ENCODE measurements around the gene FBXO22. TPM values are rescaled to one million over a fixed set of nuclear protein-coding genes. Genes with fewer than 3 reads are reported as not detected.

The FBXO22 gene
- total and polyA plus RNA-seq, 2 of the 13 experiments (the other 11 are each of a cell fraction or from before 2014, with no cell fraction given): 45.7 to 112 TPM

- TF ChIP-seq ZNF562 (CRISPR knock-in tag; IDR thresholded peaks at IDR 0.05; ENCODE audit: borderline replicate concordance): no peak
- TF ChIP-seq FOXO1 (CRISPR knock-in tag; IDR thresholded peaks at IDR 0.05): no peak
- TF ChIP-seq ADNP (CRISPR knock-in tag; IDR thresholded peaks at IDR 0.05): no peak
- TF ChIP-seq ZSCAN5A (CRISPR knock-in tag; IDR thresholded peaks at IDR 0.05; ENCODE audit: borderline replicate concordance): no peak
- TF ChIP-seq TFE3 (CRISPR knock-in tag; IDR thresholded peaks at IDR 0.05): no peak
- TF ChIP-seq ATF7-NPFF (CRISPR knock-in tag; IDR thresholded peaks at IDR 0.05; ENCODE audit: low read depth): no peak
- TF ChIP-seq EP300 (IDR thresholded peaks at IDR 0.05; ENCODE audit: low read depth in 2 of 2, low read length in 2 of 2): no peak
- no peak for TF ChIP-seq EP300 (CRISPR knock-in tag; IDR thresholded peaks at IDR 0.05; ENCODE audit: borderline replicate concordance)
- no peak for TF ChIP-seq ZNF678 (CRISPR knock-in tag; IDR thresholded peaks at IDR 0.05)
These were observed 23.3 kb downstream of the FBXO22 start (continued) for GRCh38 chr15:75926931-75927330.

- ATAC-seq: no peak
- Histone ChIP-seq H3K9ac (ENCODE audit: insufficient read depth, low read depth, low read length) (no peak overlapping the region), H3K79me2 (ENCODE audit: insufficient read depth, low read length) (peaks cover 35% of the 10 kb centered on the region), H3K4me3 (replicated peaks in 1 of 3; ENCODE audit: insufficient read depth in 1 of 3, low read depth in 2 of 3, low read length in 3 of 3) (no peak overlapping the region), H3K4me1 (ENCODE audit: insufficient read depth, low read length) (no peaks in the 10 kb centered on the region), H3K27me3 (ENCODE audit: control insufficient read depth in 1 of 2, insufficient read depth in 2 of 2, low read length in 2 of 2) (no peaks in the 10 kb centered on the region), H4K20me1 (ENCODE audit: insufficient read depth, low read length) (peaks cover 4% of the 10 kb centered on the region; the same call in 1 of the 2 replicates), H3K36me3 (replicated peaks in 1 of 2; ENCODE audit: control insufficient read depth in 1 of 2, insufficient read depth in 2 of 2, low read length in 2 of 2) (peaks cover 14 to 81% of the 10 kb centered on the region in 2 experiments), H3K27ac (ENCODE audit: extremely low read length, insufficient read depth, low read length) (no peak overlapping the region), H3K9me3 (ENCODE audit: low read length) (no peaks in the 10 kb centered on the region), H2AFZ (ENCODE audit: low read length) (no peak overlapping the region), H3K4me2 (ENCODE audit: low read depth, low read length) (no peak overlapping the region)
- TF ChIP-seq ATF7 (IDR thresholded peaks at IDR 0.05) (no peak), ATF7 (CRISPR knock-in tag; IDR thresholded peaks at IDR 0.05) (no peak), ZNF672 (CRISPR knock-in tag; IDR thresholded peaks at IDR 0.05) (no peak), DNMT3B (CRISPR knock-in tag; conservative IDR thresholded peaks at IDR 0.05) (no peak)
- over 99% methylated on average over 4 of the region's 4 CpGs for WGBS (ENCODE audit: low lambda C conversion rate)
- ChIA-PET POLR2A (no interaction called here), CTCF (ENCODE audit: low intra/inter-chr PET ratio, low total read pairs) (no interaction called here)
- no peak for FAIRE-seq
- no TSS peak for BruUV-seq (replicated peaks)
- intact Hi-C loops (cut with micrococcal nuclease; ENCODE audit: unreplicated experiment): loop anchor here (10.0 kb wide), 1 partner anchor 203 kb away; a partner anchor contains a TSS
- no peak for DNase-seq (ENCODE audit: low spot score)
- in situ Hi-C loops (cut with HindIII; ENCODE audit: extremely low pct_ligation_motif_present, low pct_unique_long_range_greater_than_20kb): loop anchor here (10.0 kb wide), 2 partner anchors 113 to 203 kb away; a partner anchor contains a TSS
These were observed 23.9 kb downstream of the FBXO22 start for GRCh38 chr15:75927601-75928000.

Data from HepG2 (cell line).